HL-60 (cell line): ENCODE results near the gene RALGPS2.
"Not testable (repeated sequence)": the region's sequence is repeated elsewhere in the genome, so short reads cannot be mapped to it uniquely, and the experiment has no call there.

ENCODE experiments used
- DNase-seq, 2 experiments: peaks; one replicate each; pipeline ENCODE4 v3.0.0-alpha.2; 2010 to 2020; ENCODE audit warnings: low read depth in 1 of 2, low spot score in 1 of 2
- H3K27ac ChIP-seq: fragments of 250-450 bp; sonication (Bioruptor Pico); replicated peaks from 2 replicates; pipeline ENCODE4 v1.5.1; 2020; ENCODE audit warnings: mild to moderate bottlenecking, moderate library complexity
- H3K27me3 ChIP-seq: fragments of 250-450 bp; sonication (Bioruptor Pico); 2 replicates; pipeline ENCODE4 v1.5.1; 2021; ENCODE audit warnings: mild to moderate bottlenecking, moderate library complexity; ENCODE audit not compliant: insufficient read depth, poor library complexity, severe bottlenecking
- H3K4me3 ChIP-seq: replicated peaks from 2 replicates; pipeline ENCODE4 v1.5.1; 2011; ENCODE audit warnings: mild to moderate bottlenecking, control low read depth, low read length; ENCODE audit not compliant: insufficient read depth
- GABPA ChIP-seq: IDR thresholded peaks from 2 replicates; pipeline ENCODE4 v1.6.1; 2012; ENCODE audit warnings: low read depth
- POLR2AphosphoS5 ChIP-seq: IDR thresholded peaks from 2 replicates; pipeline ENCODE4 v1.6.1; 2012; ENCODE audit warnings: low read depth
- REST ChIP-seq: IDR thresholded peaks from 2 replicates; pipeline ENCODE4 v1.6.1; 2012; ENCODE audit warnings: low read depth; ENCODE audit not compliant: insufficient replicate concordance
- SPI1 ChIP-seq: IDR thresholded peaks from 2 replicates; pipeline ENCODE4 v1.6.1; 2012; ENCODE audit warnings: low read depth, mild to moderate bottlenecking, borderline replicate concordance
- TF ChIP-seq, protein P1 (sequence below): IDR thresholded peaks from one replicate; pipeline ENCODE4 v1.5.1; 2011; ENCODE audit warnings: low read length, control low read depth, inconsistent platforms; ENCODE audit not compliant: insufficient read depth

Gene RALGPS2

DNA sequence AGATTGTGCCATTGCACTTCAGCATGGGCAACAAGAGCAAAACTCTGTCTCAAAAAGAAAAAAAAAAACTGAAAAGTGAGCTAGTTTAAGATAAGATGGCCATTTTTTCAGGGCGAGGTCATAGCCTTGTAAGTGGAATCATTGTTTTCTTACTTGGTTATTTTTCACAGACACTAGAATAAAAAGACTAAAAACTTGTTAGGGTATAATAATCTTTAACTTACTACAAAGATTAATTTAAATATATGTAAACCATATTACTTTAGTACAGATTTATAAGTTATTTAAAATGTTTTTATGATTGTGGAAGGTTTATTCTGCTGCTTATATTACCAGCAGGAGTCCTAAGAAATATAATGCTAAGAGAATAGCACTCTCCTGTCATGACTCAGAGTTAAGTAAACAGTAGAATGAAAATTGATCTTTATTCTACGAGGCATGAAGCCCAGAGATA, 122.4 kb downstream of the RALGPS2 start:
- H3K27me3 ChIP-seq = no peaks in the 10 kb centered on the region
- no peak overlapping the region for H3K27ac ChIP-seq
- TF ChIP-seq POLR2AphosphoS5 (no peak), SPI1 (no peak), REST (no peak), GABPA (no peak)
- TF ChIP-seq, protein P1, sequence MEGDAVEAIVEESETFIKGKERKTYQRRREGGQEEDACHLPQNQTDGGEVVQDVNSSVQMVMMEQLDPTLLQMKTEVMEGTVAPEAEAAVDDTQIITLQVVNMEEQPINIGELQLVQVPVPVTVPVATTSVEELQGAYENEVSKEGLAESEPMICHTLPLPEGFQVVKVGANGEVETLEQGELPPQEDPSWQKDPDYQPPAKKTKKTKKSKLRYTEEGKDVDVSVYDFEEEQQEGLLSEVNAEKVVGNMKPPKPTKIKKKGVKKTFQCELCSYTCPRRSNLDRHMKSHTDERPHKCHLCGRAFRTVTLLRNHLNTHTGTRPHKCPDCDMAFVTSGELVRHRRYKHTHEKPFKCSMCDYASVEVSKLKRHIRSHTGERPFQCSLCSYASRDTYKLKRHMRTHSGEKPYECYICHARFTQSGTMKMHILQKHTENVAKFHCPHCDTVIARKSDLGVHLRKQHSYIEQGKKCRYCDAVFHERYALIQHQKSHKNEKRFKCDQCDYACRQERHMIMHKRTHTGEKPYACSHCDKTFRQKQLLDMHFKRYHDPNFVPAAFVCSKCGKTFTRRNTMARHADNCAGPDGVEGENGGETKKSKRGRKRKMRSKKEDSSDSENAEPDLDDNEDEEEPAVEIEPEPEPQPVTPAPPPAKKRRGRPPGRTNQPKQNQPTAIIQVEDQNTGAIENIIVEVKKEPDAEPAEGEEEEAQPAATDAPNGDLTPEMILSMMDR = no peak
- H3K4me3 ChIP-seq = no peak overlapping the region
- DNase-seq = no peak

DNA sequence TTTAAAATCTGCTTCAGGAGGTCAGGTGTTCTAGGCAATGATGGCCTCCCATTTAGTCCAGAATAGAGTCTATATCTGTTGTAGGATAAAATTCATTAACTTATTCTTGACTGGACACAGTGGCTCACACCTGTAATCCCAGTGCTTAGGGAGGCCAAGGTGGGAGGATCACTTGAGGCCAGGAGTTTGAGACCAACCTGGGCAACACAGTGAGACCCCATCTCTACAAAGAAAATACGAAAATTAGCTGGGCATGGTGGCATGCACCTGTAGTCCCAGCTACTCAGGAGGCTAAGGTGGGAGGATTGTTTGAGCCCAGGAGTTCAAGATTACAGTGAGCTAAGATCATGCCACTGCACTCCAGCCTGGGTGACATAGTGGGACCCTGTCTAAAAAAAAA, 122.9 kb downstream of the RALGPS2 start:
- not testable (repeated sequence) for H3K27ac ChIP-seq, DNase-seq

DNA sequence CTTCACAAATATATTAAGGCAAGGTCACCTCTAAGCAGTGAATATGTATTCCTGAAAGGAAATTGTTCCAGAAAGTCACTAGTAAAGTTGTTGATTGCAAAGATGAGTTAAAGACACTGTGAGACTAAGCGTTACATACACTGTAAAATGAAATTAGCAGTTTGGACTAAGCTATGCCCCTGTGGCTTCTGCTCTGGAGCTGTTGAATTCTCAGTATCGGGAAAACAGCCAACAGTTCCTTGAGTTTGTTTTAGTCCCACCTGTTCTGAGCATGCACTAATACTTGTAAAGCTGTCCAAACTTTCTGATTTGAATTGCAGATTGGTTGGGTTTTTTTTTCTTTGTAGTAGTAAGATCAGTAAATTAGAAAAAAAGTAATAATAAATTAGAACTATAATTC, 124.9 kb downstream of the RALGPS2 start:
- H3K27me3 ChIP-seq = no peaks in the 10 kb centered on the region
- no peak for TF ChIP-seq GABPA
- TF ChIP-seq, protein P1 = no peak
- H3K27ac ChIP-seq = no peak overlapping the region
- no peak overlapping the region for H3K4me3 ChIP-seq
- no peak for DNase-seq

More for the DNA sequence above, 122.9 kb downstream of the RALGPS2 start:
- not testable (repeated sequence) for H3K27me3 ChIP-seq, H3K4me3 ChIP-seq

GRCh38 chr1:178857126-178857525, 132.1 kb downstream of the RALGPS2 start:
- no peak for DNase-seq
- no peak overlapping the region for H3K4me3 ChIP-seq
- TF ChIP-seq SPI1 (no peak), GABPA (no peak), POLR2AphosphoS5 (no peak), REST (no peak)
- TF ChIP-seq, protein P1 = no peak
- H3K27ac ChIP-seq = no peak overlapping the region
- no peaks in the 10 kb centered on the region for H3K27me3 ChIP-seq
